PC-9 (cell line): ENCODE data around the gene CTPS2. TPM values are rescaled to one million over a fixed set of nuclear protein-coding genes. Genes with fewer than 3 reads are reported as not detected.

ENCODE experiments used
- BruUV-seq: library from RNA; stranded (reverse); fragments of 400-500 nt; replicated peaks from 2 replicates; lab custom pipeline; 2021; lab: Mats Ljungman, UMichigan
- CTCF ChIA-PET: fragments of 300-600 bp; sonication (Branson Sonifier 250); formaldehyde crosslinking; loops from one replicate; lab custom pipeline; 2022; ENCODE audit warnings: antibody characterized with exemption; lab: Charles Lee
- POLR2A ChIA-PET: fragments of 300-600 bp; sonication (Branson Sonifier 250); formaldehyde crosslinking; loops from one replicate; lab custom pipeline; 2022; ENCODE audit warnings: antibody characterized with exemption; ENCODE audit not compliant: unreplicated experiment; lab: Charles Lee
- DNase-seq, 2 experiments: peaks; one replicate each; pipeline versions ENCODE4 v3.0.0 to v3.0.0-alpha.2; 2015 to 2022; ENCODE audit warnings: mixed read lengths in 1 of 2
- H2AFZ ChIP-seq: fragments of 200-600 bp; sonication (generic); 2 replicates; pipeline ENCODE4 v1.8.1; 2017; ENCODE audit warnings: antibody characterized with exemption
- H3F3A ChIP-seq: fragments of 200-600 bp; sonication (generic); 2 replicates; pipeline ENCODE4 v1.8.1; 2017; ENCODE audit warnings: antibody characterized with exemption, mild to moderate bottlenecking, low read depth; ENCODE audit not compliant: insufficient read depth
- H3K27ac ChIP-seq: fragments of 200-600 bp; sonication (generic); 2 replicates; pipeline ENCODE4 v1.6.1; 2016; ENCODE audit warnings: mixed run types
- H3K27me3 ChIP-seq: fragments of 200-600 bp; sonication (generic); 2 replicates; pipeline ENCODE4 v1.6.1; 2016; ENCODE audit warnings: low read depth, mixed run types; ENCODE audit not compliant: insufficient read depth
- H3K36me3 ChIP-seq: fragments of 200-600 bp; sonication (generic); 2 replicates; pipeline ENCODE4 v1.6.1; 2016; ENCODE audit warnings: low read depth, mixed run types
- H3K4me1 ChIP-seq: fragments of 200-600 bp; sonication (generic); replicated peaks from 2 replicates; pipeline ENCODE4 v1.6.1; 2016; ENCODE audit warnings: mixed run types; ENCODE audit not compliant: insufficient read depth
- H3K4me2 ChIP-seq: fragments of 200-600 bp; sonication (generic); 2 replicates; pipeline ENCODE4 v1.6.1; 2017; ENCODE audit warnings: mixed run types
- H3K4me3 ChIP-seq: fragments of 200-600 bp; sonication (generic); 2 replicates; pipeline ENCODE4 v1.6.1; 2016; ENCODE audit warnings: mixed run types
- H3K79me2 ChIP-seq: fragments of 200-600 bp; sonication (generic); 2 replicates; pipeline ENCODE4 v1.6.1; 2017; ENCODE audit warnings: low read depth, mixed run types
- H3K9me2 ChIP-seq: fragments of 200-600 bp; sonication (generic); 2 replicates; pipeline ENCODE4 v1.8.1; 2017; ENCODE audit warnings: mild to moderate bottlenecking; ENCODE audit not compliant: insufficient read depth
- H3K9me3 ChIP-seq: fragments of 200-600 bp; sonication (generic); 2 replicates; pipeline ENCODE4 v1.8.1; 2016; ENCODE audit warnings: low read depth; ENCODE audit not compliant: insufficient read depth
- H4K20me1 ChIP-seq: fragments of 200-600 bp; sonication (generic); 2 replicates; pipeline ENCODE4 v1.8.1; 2017; ENCODE audit not compliant: insufficient read depth
- EZH2 ChIP-seq: fragments of 200-600 bp; sonication (generic); IDR thresholded peaks from 2 replicates; pipeline ENCODE4 v1.8.0; 2017; ENCODE audit warnings: antibody characterized with exemption, low read depth
- intact Hi-C: fragments of 100-400 bp; cut with micrococcal nuclease; formaldehyde crosslinking; loops from one replicate; pipeline ENCODE4 v1.10.0; 2022; ENCODE audit not compliant: unreplicated experiment
- microRNA-seq: library from miRNA; unstranded; fragments of <30 nt; microRNA quantifications from one replicate; pipeline ENCODE4 v1.2.0, GENCODE V29; 2021; ENCODE audit warnings: borderline number of aligned reads, borderline replicate concordance
- total RNA-seq: library from RNA; stranded (reverse); gene quantifications from 2 replicates; pipeline ENCODE4 v1.2.3, GENCODE V29; 2021
- TF ChIP-seq, protein P1 (sequence below): fragments of 200-600 bp; sonication (generic); conservative IDR thresholded peaks from 2 replicates; pipeline ENCODE4 v1.6.1; 2017; ENCODE audit warnings: mixed run types, antibody characterized with exemption, mild to moderate bottlenecking, moderate library complexity

The CTPS2 gene
- total RNA-seq, 1 experiment from 2014 or later, result 15.8 TPM

DNA sequence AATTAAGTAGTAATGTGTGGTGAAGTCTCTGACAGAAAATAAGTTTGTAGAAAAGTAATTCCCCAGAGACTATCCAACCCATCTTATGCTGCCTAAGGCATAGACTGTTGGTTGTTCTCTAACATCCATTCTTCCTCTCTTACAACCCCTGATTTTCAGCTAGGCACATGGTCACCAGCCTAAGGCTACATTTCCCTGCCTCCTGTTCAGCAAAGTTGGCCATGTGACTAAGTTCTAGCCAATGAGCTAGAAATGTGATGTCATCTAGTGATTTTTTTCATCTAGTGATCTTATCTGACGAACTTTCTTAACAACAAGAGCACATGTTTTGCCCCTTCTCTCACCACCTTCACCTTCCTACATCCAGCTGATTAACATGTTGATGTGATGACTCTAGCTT, 164.8 kb downstream of the CTPS2 start:
- TF ChIP-seq, protein P1, sequence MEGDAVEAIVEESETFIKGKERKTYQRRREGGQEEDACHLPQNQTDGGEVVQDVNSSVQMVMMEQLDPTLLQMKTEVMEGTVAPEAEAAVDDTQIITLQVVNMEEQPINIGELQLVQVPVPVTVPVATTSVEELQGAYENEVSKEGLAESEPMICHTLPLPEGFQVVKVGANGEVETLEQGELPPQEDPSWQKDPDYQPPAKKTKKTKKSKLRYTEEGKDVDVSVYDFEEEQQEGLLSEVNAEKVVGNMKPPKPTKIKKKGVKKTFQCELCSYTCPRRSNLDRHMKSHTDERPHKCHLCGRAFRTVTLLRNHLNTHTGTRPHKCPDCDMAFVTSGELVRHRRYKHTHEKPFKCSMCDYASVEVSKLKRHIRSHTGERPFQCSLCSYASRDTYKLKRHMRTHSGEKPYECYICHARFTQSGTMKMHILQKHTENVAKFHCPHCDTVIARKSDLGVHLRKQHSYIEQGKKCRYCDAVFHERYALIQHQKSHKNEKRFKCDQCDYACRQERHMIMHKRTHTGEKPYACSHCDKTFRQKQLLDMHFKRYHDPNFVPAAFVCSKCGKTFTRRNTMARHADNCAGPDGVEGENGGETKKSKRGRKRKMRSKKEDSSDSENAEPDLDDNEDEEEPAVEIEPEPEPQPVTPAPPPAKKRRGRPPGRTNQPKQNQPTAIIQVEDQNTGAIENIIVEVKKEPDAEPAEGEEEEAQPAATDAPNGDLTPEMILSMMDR, result no peak
- no peak for TF ChIP-seq EZH2
- DNase-seq, result no peak
- Histone ChIP-seq H3K9me2 (no peaks in the 10 kb centered on the region), H3K27ac (no peak overlapping the region), H3K9me3 (no peaks in the 10 kb centered on the region), H3K36me3 (no peaks in the 10 kb centered on the region), H3K4me2 (no peak overlapping the region), H3K4me3 (no peak overlapping the region), H3K4me1 (0 out of 2 replicates have a peak, but pooled peaks cover 4% of the 10 kb centered on the region), H2AFZ (no peak overlapping the region), H4K20me1 (no peaks in the 10 kb centered on the region), H3K27me3 (no peaks in the 10 kb centered on the region), H3F3A (no peaks in the 10 kb centered on the region), H3K79me2 (no peaks in the 10 kb centered on the region)
- ChIA-PET CTCF (no interaction called here), POLR2A (no interaction called here)
- intact Hi-C loops, result no loop called here
- no TSS peak for BruUV-seq

DNA sequence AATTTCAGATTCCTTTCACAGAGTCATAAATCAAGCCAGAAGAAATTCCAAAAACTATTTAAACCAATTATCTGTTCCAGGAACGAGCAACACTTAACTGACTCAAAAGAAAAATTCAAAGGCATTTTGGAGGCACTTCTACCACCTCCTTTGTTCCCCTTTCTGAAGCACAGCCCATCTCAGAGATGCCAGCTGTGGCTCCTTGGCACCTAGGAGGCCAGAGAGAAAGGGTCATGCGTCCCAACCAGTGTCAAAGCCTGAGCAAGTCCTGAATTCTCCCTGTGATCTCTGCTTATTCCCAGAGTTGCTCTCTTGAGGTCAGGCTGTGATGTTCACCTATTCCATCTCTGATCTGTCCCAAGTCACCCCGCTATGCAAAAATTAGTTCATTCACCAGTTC, 167.5 kb downstream of the CTPS2 start:
- no TSS peak for BruUV-seq
- CTCF ChIA-PET, result no interaction called here
- H3K4me2 ChIP-seq, result no peak overlapping the region

More for the DNA sequence above, 167.5 kb downstream of the CTPS2 start:
- POLR2A ChIA-PET, result no interaction called here
- no peaks in the 10 kb centered on the region for H3K36me3 ChIP-seq
- TF ChIP-seq, protein P1, result no peak
- no peak for TF ChIP-seq EZH2
- intact Hi-C loops, result no loop called here
- H3K4me1 ChIP-seq, result no peaks in the 10 kb centered on the region
- H2AFZ ChIP-seq, result no peak overlapping the region
- no peaks in the 10 kb centered on the region for H4K20me1 ChIP-seq
- H3K27ac ChIP-seq, result no peak overlapping the region
- H3K9me3 ChIP-seq, result no peaks in the 10 kb centered on the region
- no peaks in the 10 kb centered on the region for H3F3A ChIP-seq
- no peaks in the 10 kb centered on the region for H3K27me3 ChIP-seq
- no peaks in the 10 kb centered on the region for H3K9me2 ChIP-seq
- no peak for DNase-seq
- no peak overlapping the region for H3K4me3 ChIP-seq
- H3K79me2 ChIP-seq, result no peaks in the 10 kb centered on the region

Small RNA genes within 50 kb of the gene (microRNA-seq; reads per million reads assigned to microRNA genes)
- not detected for gene MIR548AM

Other genes with a start within 250 kb of the CTPS2 start
- gene S100G, start 62.5 kb downstream of the CTPS2 start, total RNA-seq, result not detected in 2 replicates
- 29.0 and 41.2 TPM in 2 replicates for gene SYAP1, start 6.9 kb upstream of the CTPS2 start, total RNA-seq
- 12.6 and 17.4 TPM in 2 replicates for gene TXLNG, start 73.8 kb upstream of the CTPS2 start, total RNA-seq
- gene RBBP7, start 157.7 kb upstream of the CTPS2 start, total RNA-seq, result 152 and 197 TPM in 2 replicates
- gene REPS2, start 234.0 kb upstream of the CTPS2 start, total RNA-seq, result 15.4 and 29.2 TPM in 2 replicates